Measurements from ENCODE around the gene STRN3.

- TF ChIP-seq EZH2 (IDR thresholded peaks at IDR 0.05; ENCODE audit: insufficient read depth, poor library complexity, severe bottlenecking) (no peak), EZH2phosphoT487 (IDR thresholded peaks at IDR 0.05; ENCODE audit: insufficient read depth, low read depth) (no peak)
Observed at GRCh38 chr14:30868736-30869135, 157.4 kb downstream of the STRN3 start.

Data from GM23248 (cell line).